ENCODE measurements around the gene SIRPA.

SIRPA gene

GRCh38 chr20:1861347-1861976 lies 33.7 kb upstream of the SIRPA start:
- TF ChIP-seq, protein P1, sequence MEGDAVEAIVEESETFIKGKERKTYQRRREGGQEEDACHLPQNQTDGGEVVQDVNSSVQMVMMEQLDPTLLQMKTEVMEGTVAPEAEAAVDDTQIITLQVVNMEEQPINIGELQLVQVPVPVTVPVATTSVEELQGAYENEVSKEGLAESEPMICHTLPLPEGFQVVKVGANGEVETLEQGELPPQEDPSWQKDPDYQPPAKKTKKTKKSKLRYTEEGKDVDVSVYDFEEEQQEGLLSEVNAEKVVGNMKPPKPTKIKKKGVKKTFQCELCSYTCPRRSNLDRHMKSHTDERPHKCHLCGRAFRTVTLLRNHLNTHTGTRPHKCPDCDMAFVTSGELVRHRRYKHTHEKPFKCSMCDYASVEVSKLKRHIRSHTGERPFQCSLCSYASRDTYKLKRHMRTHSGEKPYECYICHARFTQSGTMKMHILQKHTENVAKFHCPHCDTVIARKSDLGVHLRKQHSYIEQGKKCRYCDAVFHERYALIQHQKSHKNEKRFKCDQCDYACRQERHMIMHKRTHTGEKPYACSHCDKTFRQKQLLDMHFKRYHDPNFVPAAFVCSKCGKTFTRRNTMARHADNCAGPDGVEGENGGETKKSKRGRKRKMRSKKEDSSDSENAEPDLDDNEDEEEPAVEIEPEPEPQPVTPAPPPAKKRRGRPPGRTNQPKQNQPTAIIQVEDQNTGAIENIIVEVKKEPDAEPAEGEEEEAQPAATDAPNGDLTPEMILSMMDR (conservative IDR thresholded peaks at IDR 0.05): no peak
- TF ChIP-seq ZFX (IDR thresholded peaks at IDR 0.05): no peak

GRCh38 chr20:1861996-1862662 lies 33.1 kb upstream of the SIRPA start:
- TF ChIP-seq, protein P1 (conservative IDR thresholded peaks at IDR 0.05): no peak
- no peak for TF ChIP-seq ZFX (IDR thresholded peaks at IDR 0.05)
- no peak overlapping the region for H3K27ac ChIP-seq

More at GRCh38 chr20:1861347-1861976, 33.7 kb upstream of the SIRPA start:
- H3K27ac ChIP-seq: no peak overlapping the region

DNA sequence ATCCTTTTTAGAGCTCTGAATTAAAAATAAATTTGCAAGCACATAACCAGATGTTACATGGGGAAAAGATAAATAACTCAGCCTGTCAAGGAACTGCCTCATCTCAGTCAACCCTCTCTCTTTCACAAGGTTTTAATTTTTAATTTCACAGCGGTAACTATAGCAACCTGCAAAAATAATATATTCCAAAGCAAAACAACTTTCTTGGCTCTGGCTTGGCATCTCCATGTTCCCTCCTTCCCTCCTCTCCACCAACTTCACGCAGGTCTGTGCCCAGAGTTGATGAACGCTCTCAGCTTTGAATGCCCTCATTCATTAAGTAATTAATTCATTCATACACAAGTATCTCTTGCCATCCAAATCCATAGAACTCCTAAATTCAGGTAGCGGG lies 32.5 kb upstream of the SIRPA start:
- TF ChIP-seq ZFX (IDR thresholded peaks at IDR 0.05): no peak
- TF ChIP-seq, protein P1 (conservative IDR thresholded peaks at IDR 0.05): no peak
- H3K27ac ChIP-seq: no peak overlapping the region

DNA sequence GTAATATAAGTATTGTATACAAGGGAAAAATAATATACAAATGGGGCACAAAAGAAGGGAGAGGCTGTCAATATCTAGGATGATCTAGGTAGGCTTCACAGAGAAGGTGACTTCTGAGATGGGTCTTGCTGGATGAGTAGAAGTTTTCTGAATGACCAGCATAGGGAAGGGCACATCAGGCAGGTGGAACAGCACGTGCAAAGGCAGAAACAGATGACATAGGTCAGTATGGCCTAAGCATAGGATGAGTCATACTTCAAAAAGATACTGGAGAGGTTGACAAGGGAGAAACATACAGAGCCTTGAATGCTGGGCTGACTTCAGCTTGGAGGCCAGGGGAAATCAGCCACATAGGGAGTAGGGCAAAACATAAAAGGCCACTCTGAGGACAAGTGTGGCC lies 31.9 kb upstream of the SIRPA start:
- TF ChIP-seq ZFX (IDR thresholded peaks at IDR 0.05): no peak
- TF ChIP-seq, protein P1 (conservative IDR thresholded peaks at IDR 0.05): no peak
- no peak overlapping the region for H3K27ac ChIP-seq

- H3K27ac ChIP-seq: no peak overlapping the region
- no peak for TF ChIP-seq ZFX (IDR thresholded peaks at IDR 0.05)
- TF ChIP-seq, protein P1 (conservative IDR thresholded peaks at IDR 0.05): no peak
Measured at GRCh38 chr20:1866834-1867233, 28.4 kb upstream of the SIRPA start.

DNA sequence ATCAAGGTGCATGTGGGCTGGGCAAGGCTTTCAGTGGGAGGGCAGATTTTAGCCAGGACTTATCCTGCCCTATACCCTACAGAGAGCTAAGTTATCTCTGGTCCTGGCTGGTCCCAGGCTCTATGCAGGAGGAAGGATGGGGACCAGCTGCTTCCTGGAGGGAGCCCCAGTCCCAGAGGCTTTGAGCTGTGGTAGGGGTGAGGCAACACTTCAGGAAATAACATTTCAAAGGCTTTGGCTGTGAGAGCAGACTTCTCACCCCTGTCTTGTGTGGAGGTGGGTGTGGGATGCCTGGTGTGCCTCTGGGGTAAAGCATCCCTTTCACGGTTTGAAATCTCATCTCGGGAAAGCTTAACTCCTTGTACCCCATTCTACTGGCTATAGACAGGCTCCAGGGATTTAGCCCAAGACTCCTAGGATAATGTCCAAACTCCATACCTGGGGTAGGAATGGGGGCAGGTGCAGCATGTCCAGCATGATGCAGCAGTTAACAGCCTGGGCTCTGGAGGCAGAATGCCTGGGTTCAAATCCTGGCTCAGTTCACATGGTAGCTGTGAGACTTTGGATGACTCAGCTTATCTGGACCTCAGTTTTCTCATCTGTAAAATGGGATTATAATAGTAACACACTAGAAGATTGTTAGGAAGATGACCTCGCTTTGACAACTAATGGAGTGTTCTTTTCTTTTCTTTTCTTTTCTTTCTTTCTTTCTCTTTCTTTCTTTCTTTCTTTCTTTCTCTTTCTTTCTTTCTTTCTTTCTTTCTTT lies 27.5 kb upstream of the SIRPA start:
- H3K27ac ChIP-seq: no peak overlapping the region
- TF ChIP-seq, protein P1 (conservative IDR thresholded peaks at IDR 0.05): no peak
- no peak for TF ChIP-seq ZFX (IDR thresholded peaks at IDR 0.05)

DNA sequence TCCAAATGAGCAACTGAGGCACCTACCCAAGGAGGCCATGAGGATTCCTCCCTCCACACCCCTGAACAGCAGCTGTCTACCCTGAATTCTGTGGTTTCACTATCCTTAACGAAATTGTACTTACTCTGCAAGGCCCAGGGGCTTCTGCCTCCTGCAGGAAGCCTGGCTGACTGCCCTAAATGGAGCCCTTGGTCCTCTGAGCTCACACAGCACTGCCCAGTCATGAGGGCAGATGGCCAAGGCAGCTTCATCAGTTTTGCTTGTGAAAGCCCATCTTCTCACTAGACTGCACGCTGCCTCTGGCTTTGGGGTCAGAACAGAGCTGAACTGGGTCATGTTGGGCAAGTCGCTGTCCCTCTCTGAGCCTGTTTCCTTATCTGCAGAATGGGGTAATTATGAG lies 26.4 kb upstream of the SIRPA start:
- no peak overlapping the region for H3K27ac ChIP-seq
- TF ChIP-seq ZFX (IDR thresholded peaks at IDR 0.05): no peak
- TF ChIP-seq, protein P1 (conservative IDR thresholded peaks at IDR 0.05): no peak

Data from C4-2B (cell line).